K562 (cell line): ENCODE data around the gene SLC25A31. TPM values are rescaled to one million over a fixed set of nuclear protein-coding genes. Genes with fewer than 3 reads are reported as not detected.

Experiments used
- BHLHE40 ChIP-seq: IDR thresholded peaks from 2 replicates; pipeline ENCODE4 v1.6.1; 2011; ENCODE audit warnings: low read length, improper control_type of control experiment
- FIP1L1 ChIP-seq: fragments of 200-400 bp; formaldehyde crosslinking; IDR thresholded peaks from 2 replicates; pipeline ENCODE4 v1.6.1; 2018; ENCODE audit warnings: mild to moderate bottlenecking, low read depth, low read length; ENCODE audit not compliant: poor library complexity, severe bottlenecking
- MAX ChIP-seq: sonication (generic); formaldehyde crosslinking; IDR thresholded peaks from 2 replicates; pipeline ENCODE4 v1.9.0; 2022; ENCODE audit warnings: mild to moderate bottlenecking, missing genetic modification reagents
- RFX1 ChIP-seq: fragments of 450-650 bp; IDR thresholded peaks from 2 replicates; pipeline ENCODE4 v1.6.1; 2016; ENCODE audit warnings: mild to moderate bottlenecking, moderate library complexity
- STAT6 ChIP-seq: sonication (generic); formaldehyde crosslinking; IDR thresholded peaks from 2 replicates; pipeline ENCODE4 v1.8.1; 2023; ENCODE audit warnings: mild to moderate bottlenecking, missing genetic modification reagents
- TEAD4 ChIP-seq, 2 experiments: sonication (generic) in 1 of 2; formaldehyde crosslinking in 1 of 2; IDR thresholded peaks; 2 replicates each; pipeline versions ENCODE4 v1.6.1 to v1.8.0; 2012 to 2022; ENCODE audit warnings: borderline replicate concordance in 1 of 2, inconsistent platforms in 1 of 2, low read length in 1 of 2, mild to moderate bottlenecking in 1 of 2, missing genetic modification reagents in 1 of 2
- ZNF12 ChIP-seq: sonication (generic); formaldehyde crosslinking; IDR thresholded peaks from 2 replicates; pipeline ENCODE4 v1.4.0; 2020; ENCODE audit warnings: mild to moderate bottlenecking, missing genetic modification reagents
- polyA plus RNA-seq, 8 experiments: library from polyadenylated mRNA; depleted of rRNA in 4 of 8; stranded (reverse) in 5 of 8; unstranded in 3 of 8; fragments of >200 nt; fragmentation: Nextera tagmentation in 2 of 8; fragmentation: Illumina TruSeq in 1 of 8; extraction: Ambion mirVana in 2 of 8; extraction: Trizol in 1 of 8; gene quantifications; 2 replicates each; pipeline versions ENCODE4 v1.2.1 to v1.2.3, GENCODE V29; 2011 to 2014; ENCODE audit warnings: inconsistent platforms in 1 of 8, missing spikeins in 1 of 8
- total RNA-seq, 7 experiments: library from RNA; depleted of rRNA in 6 of 7; stranded (reverse); fragments of >200 nt in 6 of 7; fragmentation: Illumina TruSeq in 2 of 7; extraction: Trizol in 2 of 7; gene quantifications; 2 replicates each; pipeline versions ENCODE4 v1.2.1 to v1.2.3, GENCODE V29; 2011 to 2021; ENCODE audit warnings: low replicate concordance in 1 of 7
- TF ChIP-seq, protein P1 (sequence below): fragments of 450-650 bp; IDR thresholded peaks from 2 replicates; pipeline ENCODE4 v1.6.1; 2016; ENCODE audit warnings: mild to moderate bottlenecking, moderate library complexity
- TF ChIP-seq, protein P2 (sequence below): fragments of 250-450 bp; sonication (Bioruptor Pico); IDR thresholded peaks from 2 replicates; pipeline ENCODE4 v1.8.0; 2022; ENCODE audit warnings: inconsistent platforms

SLC25A31 gene
- total and polyA plus RNA-seq, 9 of the 15 experiments (the other 6 are each of a cell fraction or from before 2014, with no cell fraction given) = 0.07 TPM; not detected in 8

DNA sequence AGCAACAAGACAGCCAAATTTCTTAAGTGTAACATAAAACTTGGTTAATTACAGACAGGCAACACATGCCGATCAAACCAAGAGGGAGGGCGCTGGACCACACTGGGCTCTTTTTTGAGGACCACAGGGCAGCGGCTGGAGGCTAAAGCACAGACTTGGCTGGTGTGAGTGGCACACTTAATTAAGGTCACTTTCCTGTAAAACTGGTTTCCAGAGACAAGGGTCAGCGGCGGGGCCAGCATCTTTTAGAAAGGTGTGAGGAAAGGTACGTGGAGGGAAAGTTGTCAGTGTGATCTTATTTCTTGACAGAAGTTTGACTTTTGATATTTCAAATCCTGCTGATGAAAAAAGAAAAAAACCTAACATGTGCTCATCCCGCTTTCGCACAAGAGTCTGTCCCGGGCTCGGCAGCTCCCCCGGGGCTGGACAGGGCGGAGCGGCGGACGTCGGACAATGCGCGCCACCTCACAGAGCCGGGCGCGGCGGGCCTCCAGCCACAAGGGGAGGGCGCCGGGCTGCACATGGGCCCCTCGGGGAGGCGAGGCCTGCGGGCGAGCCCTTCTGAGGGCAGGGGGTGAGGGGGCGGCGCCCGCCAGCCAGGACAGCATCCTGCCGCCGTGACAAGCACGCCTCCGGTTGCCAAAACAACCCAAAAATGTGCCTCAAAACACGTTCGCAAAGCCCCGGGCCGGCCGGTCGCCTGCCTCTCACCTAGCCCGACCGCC, 51.3 kb downstream of the SLC25A31 start (continued):
- TF ChIP-seq TEAD4 (IDR thresholded peaks at IDR 0.05; ENCODE audit: low read length) (no peak), TEAD4 (CRISPR knock-in tag; IDR thresholded peaks at IDR 0.05; ENCODE audit: borderline replicate concordance) (no peak), STAT6 (CRISPR knock-in tag) (peak; percentile 75; the same call in 1 of the 2 replicates), BHLHE40 (no peak), RFX1 (peak; percentile 13; the same call in 1 of the 2 replicates), FIP1L1 (peak; percentile 47), MAX (peak; percentile 62), ZNF12 (CRISPR knock-in tag) (peak; percentile 77; the same call in 1 of the 2 replicates)
- TF ChIP-seq, protein P1, sequence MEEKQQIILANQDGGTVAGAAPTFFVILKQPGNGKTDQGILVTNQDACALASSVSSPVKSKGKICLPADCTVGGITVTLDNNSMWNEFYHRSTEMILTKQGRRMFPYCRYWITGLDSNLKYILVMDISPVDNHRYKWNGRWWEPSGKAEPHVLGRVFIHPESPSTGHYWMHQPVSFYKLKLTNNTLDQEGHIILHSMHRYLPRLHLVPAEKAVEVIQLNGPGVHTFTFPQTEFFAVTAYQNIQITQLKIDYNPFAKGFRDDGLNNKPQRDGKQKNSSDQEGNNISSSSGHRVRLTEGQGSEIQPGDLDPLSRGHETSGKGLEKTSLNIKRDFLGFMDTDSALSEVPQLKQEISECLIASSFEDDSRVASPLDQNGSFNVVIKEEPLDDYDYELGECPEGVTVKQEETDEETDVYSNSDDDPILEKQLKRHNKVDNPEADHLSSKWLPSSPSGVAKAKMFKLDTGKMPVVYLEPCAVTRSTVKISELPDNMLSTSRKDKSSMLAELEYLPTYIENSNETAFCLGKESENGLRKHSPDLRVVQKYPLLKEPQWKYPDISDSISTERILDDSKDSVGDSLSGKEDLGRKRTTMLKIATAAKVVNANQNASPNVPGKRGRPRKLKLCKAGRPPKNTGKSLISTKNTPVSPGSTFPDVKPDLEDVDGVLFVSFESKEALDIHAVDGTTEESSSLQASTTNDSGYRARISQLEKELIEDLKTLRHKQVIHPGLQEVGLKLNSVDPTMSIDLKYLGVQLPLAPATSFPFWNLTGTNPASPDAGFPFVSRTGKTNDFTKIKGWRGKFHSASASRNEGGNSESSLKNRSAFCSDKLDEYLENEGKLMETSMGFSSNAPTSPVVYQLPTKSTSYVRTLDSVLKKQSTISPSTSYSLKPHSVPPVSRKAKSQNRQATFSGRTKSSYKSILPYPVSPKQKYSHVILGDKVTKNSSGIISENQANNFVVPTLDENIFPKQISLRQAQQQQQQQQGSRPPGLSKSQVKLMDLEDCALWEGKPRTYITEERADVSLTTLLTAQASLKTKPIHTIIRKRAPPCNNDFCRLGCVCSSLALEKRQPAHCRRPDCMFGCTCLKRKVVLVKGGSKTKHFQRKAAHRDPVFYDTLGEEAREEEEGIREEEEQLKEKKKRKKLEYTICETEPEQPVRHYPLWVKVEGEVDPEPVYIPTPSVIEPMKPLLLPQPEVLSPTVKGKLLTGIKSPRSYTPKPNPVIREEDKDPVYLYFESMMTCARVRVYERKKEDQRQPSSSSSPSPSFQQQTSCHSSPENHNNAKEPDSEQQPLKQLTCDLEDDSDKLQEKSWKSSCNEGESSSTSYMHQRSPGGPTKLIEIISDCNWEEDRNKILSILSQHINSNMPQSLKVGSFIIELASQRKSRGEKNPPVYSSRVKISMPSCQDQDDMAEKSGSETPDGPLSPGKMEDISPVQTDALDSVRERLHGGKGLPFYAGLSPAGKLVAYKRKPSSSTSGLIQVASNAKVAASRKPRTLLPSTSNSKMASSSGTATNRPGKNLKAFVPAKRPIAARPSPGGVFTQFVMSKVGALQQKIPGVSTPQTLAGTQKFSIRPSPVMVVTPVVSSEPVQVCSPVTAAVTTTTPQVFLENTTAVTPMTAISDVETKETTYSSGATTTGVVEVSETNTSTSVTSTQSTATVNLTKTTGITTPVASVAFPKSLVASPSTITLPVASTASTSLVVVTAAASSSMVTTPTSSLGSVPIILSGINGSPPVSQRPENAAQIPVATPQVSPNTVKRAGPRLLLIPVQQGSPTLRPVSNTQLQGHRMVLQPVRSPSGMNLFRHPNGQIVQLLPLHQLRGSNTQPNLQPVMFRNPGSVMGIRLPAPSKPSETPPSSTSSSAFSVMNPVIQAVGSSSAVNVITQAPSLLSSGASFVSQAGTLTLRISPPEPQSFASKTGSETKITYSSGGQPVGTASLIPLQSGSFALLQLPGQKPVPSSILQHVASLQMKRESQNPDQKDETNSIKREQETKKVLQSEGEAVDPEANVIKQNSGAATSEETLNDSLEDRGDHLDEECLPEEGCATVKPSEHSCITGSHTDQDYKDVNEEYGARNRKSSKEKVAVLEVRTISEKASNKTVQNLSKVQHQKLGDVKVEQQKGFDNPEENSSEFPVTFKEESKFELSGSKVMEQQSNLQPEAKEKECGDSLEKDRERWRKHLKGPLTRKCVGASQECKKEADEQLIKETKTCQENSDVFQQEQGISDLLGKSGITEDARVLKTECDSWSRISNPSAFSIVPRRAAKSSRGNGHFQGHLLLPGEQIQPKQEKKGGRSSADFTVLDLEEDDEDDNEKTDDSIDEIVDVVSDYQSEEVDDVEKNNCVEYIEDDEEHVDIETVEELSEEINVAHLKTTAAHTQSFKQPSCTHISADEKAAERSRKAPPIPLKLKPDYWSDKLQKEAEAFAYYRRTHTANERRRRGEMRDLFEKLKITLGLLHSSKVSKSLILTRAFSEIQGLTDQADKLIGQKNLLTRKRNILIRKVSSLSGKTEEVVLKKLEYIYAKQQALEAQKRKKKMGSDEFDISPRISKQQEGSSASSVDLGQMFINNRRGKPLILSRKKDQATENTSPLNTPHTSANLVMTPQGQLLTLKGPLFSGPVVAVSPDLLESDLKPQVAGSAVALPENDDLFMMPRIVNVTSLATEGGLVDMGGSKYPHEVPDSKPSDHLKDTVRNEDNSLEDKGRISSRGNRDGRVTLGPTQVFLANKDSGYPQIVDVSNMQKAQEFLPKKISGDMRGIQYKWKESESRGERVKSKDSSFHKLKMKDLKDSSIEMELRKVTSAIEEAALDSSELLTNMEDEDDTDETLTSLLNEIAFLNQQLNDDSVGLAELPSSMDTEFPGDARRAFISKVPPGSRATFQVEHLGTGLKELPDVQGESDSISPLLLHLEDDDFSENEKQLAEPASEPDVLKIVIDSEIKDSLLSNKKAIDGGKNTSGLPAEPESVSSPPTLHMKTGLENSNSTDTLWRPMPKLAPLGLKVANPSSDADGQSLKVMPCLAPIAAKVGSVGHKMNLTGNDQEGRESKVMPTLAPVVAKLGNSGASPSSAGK = peak; percentile 89
- TF ChIP-seq, protein P2, sequence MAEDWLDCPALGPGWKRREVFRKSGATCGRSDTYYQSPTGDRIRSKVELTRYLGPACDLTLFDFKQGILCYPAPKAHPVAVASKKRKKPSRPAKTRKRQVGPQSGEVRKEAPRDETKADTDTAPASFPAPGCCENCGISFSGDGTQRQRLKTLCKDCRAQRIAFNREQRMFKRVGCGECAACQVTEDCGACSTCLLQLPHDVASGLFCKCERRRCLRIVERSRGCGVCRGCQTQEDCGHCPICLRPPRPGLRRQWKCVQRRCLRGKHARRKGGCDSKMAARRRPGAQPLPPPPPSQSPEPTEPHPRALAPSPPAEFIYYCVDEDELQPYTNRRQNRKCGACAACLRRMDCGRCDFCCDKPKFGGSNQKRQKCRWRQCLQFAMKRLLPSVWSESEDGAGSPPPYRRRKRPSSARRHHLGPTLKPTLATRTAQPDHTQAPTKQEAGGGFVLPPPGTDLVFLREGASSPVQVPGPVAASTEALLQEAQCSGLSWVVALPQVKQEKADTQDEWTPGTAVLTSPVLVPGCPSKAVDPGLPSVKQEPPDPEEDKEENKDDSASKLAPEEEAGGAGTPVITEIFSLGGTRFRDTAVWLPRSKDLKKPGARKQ = peak; percentile 79; the same call in 1 of the 2 replicates
